C1 segment of cervical spinal cord (tissue), 14 donors: ENCODE results near the gene TBC1D5.

Source experiments
- DNase-seq, 14 donors: peaks; one replicate each; lab custom pipeline; 2025; lab: John Stamatoyannopoulos, UW

Gene TBC1D5

GRCh38 chr3:17111586-17111985 lies 630.8 kb downstream of the TBC1D5 start:
- DNase-seq = no peak

GRCh38 chr3:17110660-17111396 lies 631.6 kb downstream of the TBC1D5 start:
- DNase-seq = no peak
